ENCODE measurements around the gene DDX1.
"Not testable (repeated sequence)": the region's sequence is repeated elsewhere in the genome, so short reads cannot be mapped to it uniquely, and the experiment has no call there.

Gene DDX1

GRCh38 chr2:15596968-15597367 is 5.3 kb downstream of the DDX1 start:
- DNase-seq = no peak

- no peak for DNase-seq
Observed at GRCh38 chr2:15599994-15600393, 8.3 kb downstream of the DDX1 start.

- DNase-seq = no peak
Observed at GRCh38 chr2:15601681-15602080, 10.0 kb downstream of the DDX1 start.

GRCh38 chr2:15602393-15602792 is 10.7 kb downstream of the DDX1 start:
- DNase-seq = no peak

- DNase-seq = no peak
Observed at GRCh38 chr2:15603044-15603765, 11.5 kb downstream of the DDX1 start.

- DNase-seq = no peak
Observed at GRCh38 chr2:15603948-15604347, 12.3 kb downstream of the DDX1 start.

- DNase-seq = no peak
Observed at GRCh38 chr2:15605721-15606120, 14.1 kb downstream of the DDX1 start.

GRCh38 chr2:15606481-15607441 is 15.1 kb downstream of the DDX1 start:
- DNase-seq = no peak

- DNase-seq = no peak
Observed at GRCh38 chr2:15607709-15608391, 16.2 kb downstream of the DDX1 start.

- DNase-seq = no peak
Observed at GRCh38 chr2:15608392-15608761, 16.7 kb downstream of the DDX1 start.

- DNase-seq = no peak
Observed at GRCh38 chr2:15609341-15610042, 17.8 kb downstream of the DDX1 start.

- no peak for DNase-seq
Observed at GRCh38 chr2:15610430-15610952, 18.8 kb downstream of the DDX1 start.

- not testable (repeated sequence) for DNase-seq
Observed at GRCh38 chr2:15612101-15612500, 20.4 kb downstream of the DDX1 start.

- DNase-seq = no peak
Observed at GRCh38 chr2:15613736-15614429, 22.2 kb downstream of the DDX1 start.

- no peak for DNase-seq
Observed at GRCh38 chr2:15614545-15615300, 23.1 kb downstream of the DDX1 start.

- no peak for DNase-seq
Observed at GRCh38 chr2:15615301-15615920, 23.7 kb downstream of the DDX1 start.

GRCh38 chr2:15616429-15616828 is 24.8 kb downstream of the DDX1 start:
- no peak for DNase-seq

- no peak for DNase-seq
Observed at GRCh38 chr2:15616850-15617777, 25.4 kb downstream of the DDX1 start.

GRCh38 chr2:15617778-15618448 is 26.2 kb downstream of the DDX1 start:
- no peak for DNase-seq

Measured in CD4-positive, alpha-beta T cell treated with Interleukin-4 for 1 hour (primary cell).